WTC11 (cell line): Measurements from ENCODE around the gene NOS3.

ENCODE experiments used
- ATF3 ChIP-seq: sonication (generic); formaldehyde crosslinking; conservative IDR thresholded peaks from 2 replicates; pipeline ENCODE4 v1.8.1; 2022; ENCODE audit warnings: mild to moderate bottlenecking, missing genetic modification reagents
- CTCF ChIP-seq: fragments of 200-600 bp; IDR thresholded peaks from 2 replicates; pipeline ENCODE4 v1.8.0; 2022; ENCODE audit warnings: antibody characterized with exemption
- ESRRA ChIP-seq: sonication (generic); formaldehyde crosslinking; IDR thresholded peaks from 2 replicates; pipeline ENCODE4 v1.8.1; 2022; ENCODE audit warnings: mild to moderate bottlenecking, missing genetic modification reagents, borderline replicate concordance
- JUN ChIP-seq: sonication (generic); formaldehyde crosslinking; IDR thresholded peaks from 2 replicates; pipeline ENCODE4 v1.8.0; 2023; ENCODE audit warnings: mild to moderate bottlenecking, missing genetic modification reagents
- MXD4 ChIP-seq: fragments of 250-450 bp; sonication (Bioruptor Pico); IDR thresholded peaks from 2 replicates; pipeline ENCODE4 v1.8.0; 2021; ENCODE audit warnings: mild to moderate bottlenecking, moderate library complexity, borderline replicate concordance
- NR2C2 ChIP-seq: sonication (generic); formaldehyde crosslinking; IDR thresholded peaks from 2 replicates; pipeline ENCODE4 v1.8.0; 2022; ENCODE audit warnings: mild to moderate bottlenecking, missing genetic modification reagents
- SP1 ChIP-seq: sonication (generic); formaldehyde crosslinking; conservative IDR thresholded peaks from 2 replicates; pipeline ENCODE4 v1.8.1; 2022; ENCODE audit warnings: missing genetic modification reagents
- TF ChIP-seq, protein P1 (sequence below): sonication (generic); formaldehyde crosslinking; IDR thresholded peaks from 2 replicates; pipeline ENCODE4 v1.8.1; 2023; ENCODE audit warnings: mild to moderate bottlenecking, moderate library complexity, missing genetic modification reagents

DNA sequence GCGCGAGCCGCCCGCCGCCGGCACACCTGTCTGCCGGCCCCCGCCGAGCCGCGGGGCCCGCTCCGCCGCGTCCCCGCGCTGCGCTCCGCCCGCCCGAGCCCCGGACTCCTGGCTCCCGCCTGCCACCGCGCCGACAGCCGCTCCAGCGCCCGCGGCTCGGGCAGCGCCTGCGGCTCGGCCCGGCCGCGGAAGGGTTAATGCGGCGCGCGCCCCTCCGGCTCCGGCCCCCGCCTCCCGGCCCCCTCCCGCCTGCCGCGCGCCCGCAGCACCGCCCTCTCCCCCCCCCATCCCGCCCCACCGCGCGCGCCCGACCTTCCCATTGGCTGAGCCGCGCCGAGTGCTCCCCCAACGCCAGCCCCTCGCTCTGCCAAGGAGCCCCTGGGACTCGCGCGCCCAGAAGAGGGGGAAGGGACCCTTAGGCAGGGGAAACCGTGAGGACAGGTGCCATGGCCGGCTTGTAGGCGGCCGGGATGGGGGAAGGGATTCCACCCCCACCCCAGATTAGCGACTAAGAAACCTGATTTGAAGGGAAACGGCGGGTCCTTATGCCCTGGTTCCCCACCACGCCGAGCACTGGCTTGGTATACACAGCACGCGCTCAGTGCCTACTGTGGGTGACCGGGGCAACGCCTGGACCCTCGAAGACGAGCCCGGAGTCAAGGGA is 12.6 kb upstream of the NOS3 start, which contains the start of gene KCNH2:
- TF ChIP-seq ESRRA (no peak), SP1 (CRISPR knock-in tag) (peak; percentile 76), ATF3 (no peak), JUN (CRISPR knock-in tag) (no peak), NR2C2 (CRISPR knock-in tag) (no peak), CTCF (no peak), MXD4 (CRISPR knock-in tag) (no peak)
- TF ChIP-seq, protein P1, sequence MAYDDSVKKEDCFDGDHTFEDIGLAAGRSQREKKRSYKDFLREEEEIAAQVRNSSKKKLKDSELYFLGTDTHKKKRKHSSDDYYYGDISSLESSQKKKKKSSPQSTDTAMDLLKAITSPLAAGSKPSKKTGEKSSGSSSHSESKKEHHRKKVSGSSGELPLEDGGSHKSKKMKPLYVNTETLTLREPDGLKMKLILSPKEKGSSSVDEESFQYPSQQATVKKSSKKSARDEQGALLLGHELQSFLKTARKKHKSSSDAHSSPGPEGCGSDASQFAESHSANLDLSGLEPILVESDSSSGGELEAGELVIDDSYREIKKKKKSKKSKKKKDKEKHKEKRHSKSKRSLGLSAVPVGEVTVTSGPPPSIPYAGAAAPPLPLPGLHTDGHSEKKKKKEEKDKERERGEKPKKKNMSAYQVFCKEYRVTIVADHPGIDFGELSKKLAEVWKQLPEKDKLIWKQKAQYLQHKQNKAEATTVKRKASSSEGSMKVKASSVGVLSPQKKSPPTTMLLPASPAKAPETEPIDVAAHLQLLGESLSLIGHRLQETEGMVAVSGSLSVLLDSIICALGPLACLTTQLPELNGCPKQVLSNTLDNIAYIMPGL = no peak
